Putamen (tissue), 1 donor: ENCODE results near the gene NEK10.
"Not testable (repeated sequence)": the region's sequence is repeated elsewhere in the genome, so short reads cannot be mapped to it uniquely, and the experiment has no call there.

Experiments used
- DNase-seq: peaks from one replicate; pipeline ENCODE4 v3.0.0-alpha.2; 2016; ENCODE audit warnings: low spot score

Gene NEK10

GRCh38 chr3:27368831-27369607 is at the start of gene NEK10:
TSS of gene NEK10 (minus strand) at chr3:27369383. CDS start at chr3:27352882, 16,501 bp downstream.
- DNase-seq: peak; percentile 87

- DNase-seq: no peak
Measured at GRCh38 chr3:27415202-27415601, 46.0 kb upstream of the NEK10 start.

- DNase-seq: no peak
Measured at GRCh38 chr3:27392950-27393679, 23.9 kb upstream of the NEK10 start.

DNA sequence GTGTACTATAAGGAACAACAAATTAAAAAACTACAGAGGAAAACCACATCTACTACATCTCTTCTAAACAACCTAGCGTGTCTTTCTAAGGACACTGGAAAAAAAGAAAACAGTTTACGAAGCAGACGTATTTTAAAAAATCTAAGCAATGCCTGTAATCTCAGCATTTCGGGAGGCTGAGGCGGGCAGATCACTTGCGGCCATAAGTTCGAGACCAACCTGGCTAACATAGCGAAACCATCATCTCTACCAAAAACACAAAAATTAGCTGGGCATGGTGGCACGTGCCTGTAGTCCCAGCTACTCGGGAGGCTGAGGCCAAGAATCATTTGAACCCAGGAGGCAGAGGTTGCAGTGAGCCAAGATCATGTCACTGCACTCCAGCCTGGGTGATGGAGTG is 23.2 kb upstream of the NEK10 start:
- not testable (repeated sequence) for DNase-seq

GRCh38 chr3:27391796-27392195 is 22.6 kb upstream of the NEK10 start:
- no peak for DNase-seq

DNA sequence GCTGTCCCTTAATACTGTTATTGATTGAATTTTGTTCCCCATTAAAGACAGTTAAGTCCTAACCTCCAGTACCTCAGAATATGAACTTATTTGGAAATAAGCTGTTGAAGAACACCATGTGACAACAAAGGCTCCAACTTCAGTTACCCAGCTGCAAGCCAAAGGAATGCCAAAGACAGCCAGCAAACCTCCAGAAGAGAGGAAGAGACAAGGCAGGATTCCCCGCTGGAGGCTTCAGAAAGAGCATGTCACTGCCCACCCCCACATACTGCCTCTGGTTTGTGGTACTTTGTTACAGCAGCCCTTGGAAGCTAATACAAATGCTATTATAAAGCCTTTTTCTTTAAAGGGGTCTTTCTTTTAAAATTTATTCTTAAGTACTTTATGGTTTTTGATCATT is 18.4 kb upstream of the NEK10 start:
- no peak for DNase-seq

GRCh38 chr3:27385504-27385903 is 16.3 kb upstream of the NEK10 start:
- DNase-seq: no peak

- no peak for DNase-seq
Measured at GRCh38 chr3:27384191-27384590, 15.0 kb upstream of the NEK10 start.

- no peak for DNase-seq
Measured at GRCh38 chr3:27380433-27381357, 11.5 kb upstream of the NEK10 start.

DNA sequence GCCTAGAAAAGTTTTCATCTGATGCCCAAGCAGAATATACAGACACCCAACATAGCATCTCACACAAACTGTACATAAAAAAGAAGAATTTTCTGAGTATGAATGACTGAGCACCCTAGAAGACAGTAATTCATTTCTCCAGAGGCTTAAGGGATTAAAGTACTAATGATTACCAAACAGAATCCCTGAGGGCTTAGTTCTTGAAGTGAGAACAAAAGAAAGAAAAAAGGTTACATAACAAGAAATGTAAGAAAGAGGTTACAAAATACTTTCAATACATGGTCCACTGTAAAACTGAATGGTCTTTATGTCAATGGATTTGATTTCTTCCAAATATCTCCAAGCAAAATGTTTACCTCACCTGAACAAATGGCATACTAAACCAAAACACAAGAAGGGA is 9.1 kb upstream of the NEK10 start:
- DNase-seq: no peak

DNA sequence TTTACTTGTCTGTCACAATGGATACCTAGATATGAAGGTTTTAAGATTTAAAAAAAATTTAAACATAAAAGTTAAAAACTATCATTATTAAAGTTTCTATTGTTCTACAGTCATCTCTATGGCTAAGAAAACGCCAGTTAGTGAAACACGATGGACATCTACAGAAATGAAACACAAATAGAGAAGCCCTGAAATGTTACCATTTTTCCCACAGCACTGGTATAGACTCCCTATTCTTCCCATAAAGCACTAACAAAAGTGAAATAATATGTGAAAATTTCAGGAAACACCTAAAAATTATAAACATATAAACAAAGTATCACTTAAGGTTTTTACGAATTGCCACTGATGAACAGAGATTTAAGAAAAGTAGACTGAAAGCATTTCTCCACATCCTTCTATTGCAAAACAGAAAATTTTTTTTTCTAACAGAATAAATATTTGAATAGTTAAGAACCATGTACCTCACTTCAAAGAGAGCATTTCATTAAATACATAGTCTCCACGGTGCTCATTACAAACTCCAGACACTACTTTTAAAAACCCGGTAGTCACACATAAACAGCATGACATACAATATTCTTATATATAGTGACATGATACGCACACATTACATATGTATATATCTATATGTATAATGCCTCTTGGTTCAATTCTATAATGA is 7.1 kb upstream of the NEK10 start:
- DNase-seq: no peak

GRCh38 chr3:27366062-27366591 is 3.1 kb downstream of the NEK10 start:
- no peak for DNase-seq

DNA sequence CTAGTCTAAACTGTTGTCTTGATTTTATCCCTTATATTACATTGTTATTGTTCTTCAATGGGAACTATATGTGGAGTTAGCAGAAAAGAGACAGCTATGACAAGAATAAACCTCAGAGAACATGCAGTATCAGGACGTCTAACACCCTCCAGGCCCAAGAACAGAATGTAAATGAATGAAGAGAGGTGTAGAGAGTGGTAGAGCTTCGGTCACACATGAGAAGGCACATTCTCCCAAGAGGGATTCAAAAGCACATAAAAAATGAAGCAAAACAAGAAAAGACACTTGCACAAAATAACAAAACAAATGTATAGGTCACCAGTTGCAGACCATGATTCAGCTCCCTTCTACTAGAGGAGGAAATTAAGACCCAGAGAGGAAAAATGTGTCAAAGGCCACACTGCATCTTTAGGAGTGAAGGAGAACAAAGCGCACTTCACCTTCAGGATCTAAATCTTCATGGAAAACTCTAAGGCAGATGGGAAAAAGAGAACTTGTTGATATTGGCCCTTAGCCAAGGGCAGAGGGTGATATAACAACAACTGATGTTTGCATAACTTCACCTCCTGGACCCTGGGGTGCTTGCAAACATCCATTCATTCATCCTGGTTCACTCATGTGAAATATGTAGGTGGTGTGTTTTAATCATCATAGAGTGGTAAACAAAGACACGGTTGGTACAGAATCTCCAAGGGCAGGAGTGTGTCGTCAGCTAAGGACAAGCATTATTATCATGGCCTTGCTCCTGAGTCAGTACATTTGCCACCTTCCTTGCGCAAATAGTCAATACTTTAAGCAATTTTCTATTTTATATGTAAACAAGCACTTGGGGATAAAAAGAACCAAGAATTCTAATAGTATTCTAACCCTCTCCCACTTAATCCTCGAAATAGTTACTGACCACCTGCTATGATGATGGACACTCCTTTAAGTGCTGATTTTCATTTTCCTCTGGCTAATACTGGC is 8.8 kb downstream of the NEK10 start:
- DNase-seq: no peak

GRCh38 chr3:27358372-27358771 is 10.8 kb downstream of the NEK10 start:
- DNase-seq: no peak

DNA sequence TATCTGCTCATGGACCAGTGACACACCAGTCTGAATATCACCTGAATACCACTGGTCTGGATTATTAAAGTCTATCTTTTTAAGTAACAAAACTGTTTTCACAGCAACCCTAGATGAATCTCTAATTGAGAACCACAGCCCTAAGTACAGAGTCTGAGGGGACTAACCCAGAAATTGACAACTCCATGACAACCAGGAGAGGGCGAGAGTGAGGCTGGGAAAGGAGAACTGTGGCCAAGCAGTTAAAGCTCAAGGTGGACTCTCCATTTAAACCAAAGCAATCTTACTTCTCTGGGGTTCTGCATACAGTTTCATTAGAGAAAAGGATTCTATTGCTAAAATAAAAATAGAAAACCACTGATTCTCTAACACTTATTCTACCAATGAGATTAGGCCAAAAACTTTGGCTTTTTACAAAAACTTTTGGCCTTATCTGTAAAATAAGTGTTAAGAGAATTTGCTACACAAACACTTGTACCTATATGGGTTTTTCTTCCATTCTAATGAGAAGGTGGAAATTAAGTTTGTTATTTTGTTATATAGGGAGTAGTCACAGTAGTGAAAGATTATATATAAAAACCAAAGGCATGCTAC is 11.4 kb downstream of the NEK10 start:
- no peak for DNase-seq

DNA sequence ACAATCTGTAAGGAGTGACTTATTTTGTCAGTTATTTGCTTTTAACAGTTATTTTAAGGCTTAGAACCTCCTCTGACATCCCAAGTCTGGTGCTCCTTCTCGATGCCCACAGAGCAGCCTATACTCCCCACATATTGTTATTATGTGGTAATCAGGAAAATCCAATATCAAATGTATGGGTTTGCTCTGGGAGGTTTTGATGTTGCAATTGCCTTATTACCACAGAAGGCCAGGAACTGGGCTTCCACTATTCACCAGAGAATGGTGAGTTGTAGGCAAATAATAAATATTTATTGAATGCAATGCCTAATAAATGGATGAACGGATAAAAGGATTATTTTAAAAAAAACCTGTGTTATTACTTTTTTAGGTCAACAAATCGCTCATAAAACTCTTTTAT is 12.2 kb downstream of the NEK10 start:
- DNase-seq: no peak

GRCh38 chr3:27354588-27355203 is 14.5 kb downstream of the NEK10 start:
- DNase-seq: no peak

DNA sequence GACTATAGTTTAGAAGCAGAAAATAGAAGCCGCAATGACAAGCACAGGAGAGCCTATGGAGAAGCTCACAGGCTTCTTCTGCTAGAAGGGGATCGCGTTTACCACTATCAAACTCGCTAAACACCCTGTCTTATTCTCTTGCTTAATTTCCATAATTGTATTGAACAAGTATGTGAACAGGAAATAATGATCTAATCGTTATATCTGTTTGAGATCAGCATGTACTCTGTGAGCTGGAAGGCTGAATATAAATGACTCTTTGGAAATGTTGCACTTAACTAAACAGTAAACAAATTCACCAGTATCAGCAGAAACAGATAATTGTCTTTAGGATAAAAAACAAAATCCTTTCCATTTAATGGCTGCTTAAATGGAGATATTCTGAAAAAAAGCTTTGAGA is 15.0 kb downstream of the NEK10 start:
- DNase-seq: no peak

GRCh38 chr3:27353221-27353620 is 16.0 kb downstream of the NEK10 start:
- no peak for DNase-seq

GRCh38 chr3:27352047-27352446 is 17.1 kb downstream of the NEK10 start:
- no peak for DNase-seq
